ENCODE results near the gene PRDM16.

PRDM16 gene

GRCh38 chr1:3175486-3175885 is 106.5 kb downstream of the PRDM16 start:
- no peak for DNase-seq
- TF ChIP-seq POLR2A (IDR thresholded peaks at IDR 0.05; ENCODE audit: low read length) = no peak
- TF ChIP-seq GATA1 (IDR thresholded peaks at IDR 0.05; ENCODE audit: low read depth, low read length) = no peak

- TF ChIP-seq GATA1 (IDR thresholded peaks at IDR 0.05; ENCODE audit: low read depth, low read length) (no peak), POLR2A (IDR thresholded peaks at IDR 0.05; ENCODE audit: low read length) (no peak)
- no peak for DNase-seq
These were observed 107.0 kb downstream of the PRDM16 start for GRCh38 chr1:3176028-3176427.

DNA sequence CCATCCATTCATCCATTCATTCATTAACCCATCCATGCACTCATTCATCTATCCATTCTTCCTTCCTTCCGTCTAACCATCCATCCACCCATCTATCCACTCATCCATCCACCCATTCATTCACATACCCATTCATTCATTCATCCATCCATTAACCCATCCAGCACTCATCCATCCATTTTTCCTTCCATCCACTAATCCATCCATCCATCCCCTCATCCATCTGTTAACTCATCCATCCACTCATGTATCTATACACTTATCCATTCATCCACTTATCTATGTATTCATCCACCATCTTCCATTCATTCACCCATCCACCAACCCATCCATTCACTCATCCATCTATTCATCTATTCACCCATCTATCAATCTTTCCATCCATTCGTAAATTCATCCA is 107.8 kb downstream of the PRDM16 start:
- no peak for DNase-seq
- TF ChIP-seq POLR2A (IDR thresholded peaks at IDR 0.05; ENCODE audit: low read length) (no peak), GATA1 (IDR thresholded peaks at IDR 0.05; ENCODE audit: low read depth, low read length) (no peak)

DNA sequence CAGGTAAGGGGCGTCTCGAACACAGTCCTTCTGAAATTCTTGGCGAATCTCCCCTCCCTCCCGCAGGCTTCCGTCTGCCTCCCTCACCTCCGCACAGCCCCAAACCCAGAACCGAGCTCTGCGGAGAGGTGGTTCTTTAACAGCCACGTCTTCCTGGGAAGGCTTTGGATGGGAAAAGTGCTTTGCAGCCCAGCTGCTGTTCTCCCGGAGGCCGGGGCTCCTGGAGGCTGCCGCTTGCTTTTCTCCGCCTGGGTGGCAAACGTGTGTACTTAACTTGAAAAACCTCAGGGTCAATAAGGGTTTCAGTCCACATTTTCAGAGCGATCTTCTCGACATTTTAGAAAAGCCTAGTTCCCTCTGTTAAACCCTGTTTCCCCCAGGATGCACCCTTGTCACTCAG is 109.3 kb downstream of the PRDM16 start:
- DNase-seq = no peak

DNA sequence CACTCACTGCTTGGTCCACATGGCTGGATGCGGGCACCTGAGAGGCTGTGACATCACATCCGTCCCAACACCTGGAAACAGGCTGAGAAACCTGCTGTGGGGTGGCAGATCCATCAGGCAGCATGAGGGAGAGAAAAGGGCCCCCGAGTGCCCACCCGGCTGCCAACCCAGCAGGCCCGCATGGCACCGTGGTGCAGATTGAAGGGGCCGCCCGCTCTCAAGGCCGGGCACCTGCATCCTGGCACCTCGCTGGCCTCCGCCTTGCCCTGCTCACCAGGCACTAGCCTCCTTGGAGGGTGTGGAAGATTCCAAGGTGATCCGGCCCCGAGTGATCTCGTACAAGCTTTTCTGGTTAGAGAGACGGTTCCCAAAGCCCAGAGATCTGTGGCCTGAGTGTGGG is 110.5 kb downstream of the PRDM16 start:
- TF ChIP-seq GATA1 (IDR thresholded peaks at IDR 0.05; ENCODE audit: low read depth, low read length) = no peak
- no peak for TF ChIP-seq POLR2A (IDR thresholded peaks at IDR 0.05; ENCODE audit: low read length)
- DNase-seq = no peak

More for the DNA sequence above, 109.3 kb downstream of the PRDM16 start:
- no peak for TF ChIP-seq POLR2A (IDR thresholded peaks at IDR 0.05; ENCODE audit: low read length)
- no peak for TF ChIP-seq GATA1 (IDR thresholded peaks at IDR 0.05; ENCODE audit: low read depth, low read length)

GRCh38 chr1:3180915-3181314 is 111.9 kb downstream of the PRDM16 start:
- peak; percentile 19 to 21 for DNase-seq
- TF ChIP-seq GATA1 (IDR thresholded peaks at IDR 0.05; ENCODE audit: low read depth, low read length) (no peak), POLR2A (IDR thresholded peaks at IDR 0.05; ENCODE audit: low read length) (no peak)

DNA sequence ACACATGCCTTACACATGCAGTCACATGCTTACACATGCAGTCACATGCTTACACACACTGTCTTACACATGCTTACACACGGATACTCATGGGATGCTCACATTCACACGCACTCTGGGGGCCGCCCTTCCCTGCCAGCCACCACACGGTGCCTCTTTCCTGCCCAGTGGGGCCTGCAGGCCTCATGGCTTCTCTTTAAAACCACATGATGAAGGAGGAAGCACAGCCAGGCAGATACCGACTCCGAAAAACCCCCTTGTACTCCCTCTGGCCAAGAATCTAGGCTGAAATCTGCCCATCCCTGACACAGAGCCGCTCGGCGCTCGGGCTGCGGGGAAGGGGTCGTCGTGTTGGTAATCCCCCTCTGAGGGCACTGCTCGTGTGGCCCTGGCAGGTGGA is 113.0 kb downstream of the PRDM16 start:
- TF ChIP-seq GATA1 (IDR thresholded peaks at IDR 0.05; ENCODE audit: low read depth, low read length) (no peak), POLR2A (IDR thresholded peaks at IDR 0.05; ENCODE audit: low read length) (no peak)

DNA sequence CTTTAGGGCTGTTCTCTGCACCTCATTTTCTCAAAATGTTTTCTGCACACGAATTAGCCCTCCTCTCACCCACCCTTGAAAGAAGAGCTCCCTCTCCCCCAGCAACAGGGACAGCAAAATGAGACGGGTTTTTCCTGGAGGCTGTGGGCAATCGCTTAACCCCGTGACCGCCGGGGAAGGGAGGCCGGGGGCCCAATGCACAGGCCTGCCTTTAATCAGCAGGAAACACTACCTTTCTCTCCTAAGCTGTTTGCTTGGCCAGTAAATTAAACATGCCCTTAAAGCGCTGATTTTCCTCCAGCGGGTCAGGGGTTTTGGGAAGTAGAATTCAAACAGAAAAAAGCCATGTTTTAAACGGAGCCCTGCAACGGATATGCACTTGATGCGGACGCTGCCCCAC is 114.4 kb downstream of the PRDM16 start:
- TF ChIP-seq GATA1 (IDR thresholded peaks at IDR 0.05; ENCODE audit: low read depth, low read length) (no peak), POLR2A (IDR thresholded peaks at IDR 0.05; ENCODE audit: low read length) (no peak)

More for the DNA sequence above, 113.0 kb downstream of the PRDM16 start:
- no peak for DNase-seq

GRCh38 chr1:3183813-3184212 is 114.8 kb downstream of the PRDM16 start:
- DNase-seq = no peak
- no peak for TF ChIP-seq POLR2A (IDR thresholded peaks at IDR 0.05; ENCODE audit: low read length)
- no peak for TF ChIP-seq GATA1 (IDR thresholded peaks at IDR 0.05; ENCODE audit: low read depth, low read length)

More for the DNA sequence above, 114.4 kb downstream of the PRDM16 start:
- DNase-seq = no peak

DNA sequence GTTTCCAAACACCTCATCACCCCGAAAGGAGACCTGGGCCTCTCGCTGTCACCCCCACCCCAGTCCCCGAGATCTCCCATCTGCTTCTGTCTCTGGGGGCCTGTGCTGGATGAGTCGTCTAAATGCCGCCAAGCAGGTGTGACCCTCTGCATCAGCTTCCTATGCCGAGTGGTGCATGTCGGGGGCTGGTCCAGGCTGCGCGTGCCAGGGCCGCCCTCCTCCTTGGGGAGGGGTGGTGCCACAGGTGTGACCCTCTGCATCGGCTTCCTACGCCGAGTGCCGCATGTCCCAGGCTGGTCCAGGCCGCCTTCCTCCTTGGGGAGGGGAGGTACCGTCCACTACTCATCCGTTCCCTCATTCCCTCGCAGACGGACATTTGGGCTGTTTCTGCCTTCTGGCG is 115.7 kb downstream of the PRDM16 start:
- TF ChIP-seq POLR2A (IDR thresholded peaks at IDR 0.05; ENCODE audit: low read length) = no peak
- no peak for TF ChIP-seq GATA1 (IDR thresholded peaks at IDR 0.05; ENCODE audit: low read depth, low read length)
- no peak for DNase-seq

DNA sequence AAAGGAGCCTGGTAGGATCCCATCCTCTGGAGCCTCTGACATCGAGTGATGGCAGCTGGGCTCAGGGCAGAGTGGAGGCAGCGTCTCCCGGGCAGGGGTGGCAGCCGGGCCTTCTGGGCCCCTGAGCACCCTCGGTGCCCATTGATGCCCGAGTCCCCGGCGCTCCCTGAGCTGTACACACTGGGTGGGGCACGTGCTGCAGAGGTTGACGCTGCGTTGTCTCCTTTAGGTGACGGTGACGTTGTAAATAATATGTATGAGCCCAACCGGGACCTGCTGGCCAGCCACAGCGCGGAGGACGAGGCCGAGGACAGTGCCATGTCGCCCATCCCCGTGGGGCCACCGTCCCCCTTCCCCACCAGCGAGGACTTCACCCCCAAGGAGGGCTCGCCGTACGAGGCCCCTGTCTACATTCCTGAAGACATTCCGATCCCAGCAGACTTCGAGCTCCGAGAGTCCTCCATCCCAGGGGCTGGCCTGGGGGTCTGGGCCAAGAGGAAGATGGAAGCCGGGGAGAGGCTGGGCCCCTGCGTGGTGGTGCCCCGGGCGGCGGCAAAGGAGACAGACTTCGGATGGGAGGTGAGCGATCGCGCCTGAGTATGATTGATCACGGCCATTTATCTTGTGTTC is 117.0 kb downstream of the PRDM16 start:
- TF ChIP-seq POLR2A (IDR thresholded peaks at IDR 0.05; ENCODE audit: low read length) (no peak), GATA1 (IDR thresholded peaks at IDR 0.05; ENCODE audit: low read depth, low read length) (no peak)
- DNase-seq = no peak

DNA sequence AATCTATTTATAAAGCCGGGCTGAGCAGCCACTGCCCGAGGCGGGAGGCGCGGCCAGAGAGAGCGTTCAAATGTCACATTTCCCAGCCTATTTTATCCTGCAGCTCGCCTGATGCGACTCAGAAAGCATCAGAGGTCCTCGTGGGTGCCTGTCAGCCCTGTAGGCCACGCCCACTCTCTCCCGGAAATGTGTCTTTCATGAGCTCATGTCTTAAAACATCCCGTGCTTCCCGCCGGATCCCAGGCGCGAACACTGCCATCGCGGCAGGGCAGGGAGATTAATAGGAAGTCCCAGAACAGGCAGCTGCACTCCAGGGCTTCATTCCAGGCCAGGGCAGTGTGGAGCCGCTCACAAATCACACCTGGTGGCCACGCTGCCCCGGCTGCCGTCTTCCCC is 117.5 kb downstream of the PRDM16 start:
- DNase-seq = no peak
- no peak for TF ChIP-seq GATA1 (IDR thresholded peaks at IDR 0.05; ENCODE audit: low read depth, low read length)
- no peak for TF ChIP-seq POLR2A (IDR thresholded peaks at IDR 0.05; ENCODE audit: low read length)

DNA sequence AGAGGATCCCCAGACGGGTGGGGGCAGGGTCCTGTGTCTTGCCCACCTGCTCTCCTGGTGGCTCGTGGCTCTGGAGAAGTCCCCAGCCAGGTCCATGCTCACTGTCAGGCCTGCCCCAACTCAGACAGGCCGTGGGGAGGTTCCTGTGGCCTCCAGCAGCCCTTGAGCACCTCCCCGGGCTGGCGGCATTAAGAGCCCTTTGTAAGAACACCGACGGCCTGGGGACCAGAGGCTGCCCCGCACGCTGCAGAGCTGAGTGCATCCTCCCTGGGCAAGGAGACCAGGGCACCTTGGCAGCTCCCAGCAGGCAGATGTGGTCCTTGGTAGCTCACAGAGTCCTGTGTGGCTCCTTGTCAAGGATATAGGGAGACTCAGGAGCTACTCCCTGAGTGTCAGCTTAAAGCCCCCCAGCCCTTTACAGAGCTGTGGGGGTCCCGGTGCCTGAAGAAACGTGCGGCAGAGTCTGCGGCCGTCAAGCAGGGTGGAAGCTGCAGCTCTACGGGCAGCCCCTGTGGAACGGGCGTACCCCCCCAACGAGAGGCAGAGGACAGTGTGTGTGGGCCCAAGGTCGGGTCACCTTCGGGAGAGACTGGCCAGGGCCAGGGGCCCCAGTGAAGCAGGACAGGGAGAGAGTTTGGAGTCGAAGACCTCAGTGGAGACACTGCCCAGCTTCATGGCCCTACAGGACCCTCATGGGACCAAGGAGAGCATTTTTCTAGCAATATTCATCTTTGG is 118.6 kb downstream of the PRDM16 start:
- DNase-seq = no peak

DNA sequence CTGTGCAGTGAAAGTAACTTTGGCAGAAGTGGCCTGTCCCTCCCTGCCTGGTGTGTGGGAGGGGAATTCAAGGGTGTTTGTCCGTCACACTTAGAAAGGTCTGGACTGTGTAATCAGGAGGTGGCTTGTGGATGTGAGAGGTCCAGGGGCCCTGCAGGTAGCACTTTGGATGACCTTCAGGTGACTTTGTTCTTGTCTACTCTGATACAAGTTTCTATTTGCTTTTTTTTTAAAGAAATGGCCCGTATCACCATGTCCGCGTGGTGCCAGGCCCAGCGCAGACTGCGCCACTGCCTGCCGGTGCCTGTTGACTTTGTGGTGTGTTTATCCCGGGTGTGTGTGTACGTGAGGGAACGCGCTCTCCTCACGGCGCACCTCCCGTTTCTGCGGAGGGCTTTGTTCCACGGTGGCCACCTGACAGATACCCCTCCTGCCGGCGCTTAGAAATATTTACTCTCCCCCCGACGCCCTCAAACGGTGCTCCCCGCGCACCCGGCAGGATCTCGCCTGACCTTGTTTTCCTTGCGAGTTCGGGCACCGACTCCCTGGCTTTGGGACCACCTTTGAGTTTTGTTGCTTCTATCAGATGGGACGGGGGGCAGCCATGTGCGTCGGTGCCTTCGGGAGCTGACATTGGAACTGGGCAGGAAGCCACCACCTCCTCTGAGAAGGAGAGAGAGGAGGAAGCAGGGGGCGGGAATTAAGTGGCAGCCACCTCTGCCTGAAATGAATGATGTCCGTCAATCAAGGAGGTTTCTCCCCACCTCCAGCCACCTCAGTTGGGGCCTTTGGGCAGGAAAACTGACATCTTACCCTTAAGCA is 119.4 kb downstream of the PRDM16 start:
- no peak for TF ChIP-seq POLR2A (IDR thresholded peaks at IDR 0.05; ENCODE audit: low read length)
- no peak for DNase-seq

More for the DNA sequence above, 118.6 kb downstream of the PRDM16 start:
- no peak for TF ChIP-seq GATA1 (IDR thresholded peaks at IDR 0.05; ENCODE audit: low read depth, low read length)
- no peak for TF ChIP-seq POLR2A (IDR thresholded peaks at IDR 0.05; ENCODE audit: low read length)

All from erythroblast (primary cell).